Mammary epithelial cell (primary cell): ENCODE data around the gene LIX1.

Experiments used
- CTCF ChIP-seq, 2 donors: IDR thresholded peaks in 1 of 2; conservative IDR thresholded peaks in 1 of 2; 2 replicates each; pipeline ENCODE4 v1.5.1; 2011 to 2012; ENCODE audit warnings: inconsistent platforms in 2 of 2, low read length in 2 of 2, mild to moderate bottlenecking in 2 of 2, control low read depth in 1 of 2, low read depth in 1 of 2; ENCODE audit not compliant: insufficient read depth in 1 of 2; ENCODE audit errors: extremely low read depth in 1 of 2
- EZH2 ChIP-seq: IDR thresholded peaks from 2 replicates; pipeline ENCODE4 v1.6.1; 2012; ENCODE audit warnings: low read length, inconsistent platforms, borderline replicate concordance

- no peak for TF ChIP-seq CTCF (conservative IDR thresholded peaks at IDR 0.05 in 1 of 2, IDR thresholded peaks at IDR 0.05 in 1 of 2; ENCODE audit: extremely low read depth in 1 of 2, insufficient read depth in 1 of 2, low read depth in 1 of 2, low read length in 2 of 2)
- TF ChIP-seq EZH2 = no peak
Measured at GRCh38 chr5:97183100-97183929, 40.9 kb upstream of the LIX1 start, which contains the start of gene RIOK2.
